Ascending aorta (tissue), 2 donors: ENCODE measurements around the gene ULK3. TPM values are rescaled to one million over a fixed set of nuclear protein-coding genes. Genes with fewer than 3 reads are reported as not detected.

Experiments used
- DNase-seq, 2 donors: peaks; one replicate each; pipeline ENCODE4 v3.0.0-alpha.2; 2019; ENCODE audit warnings: low spot score in 2 of 2
- H3K27ac ChIP-seq, 2 donors: fragments of 200-600 bp; sonication (generic); one replicate each; pipeline ENCODE4 v1.5.1; 2016 to 2017; ENCODE audit warnings: mild to moderate bottlenecking in 1 of 2
- H3K27me3 ChIP-seq: fragments of 200-600 bp; sonication (generic); one replicate; pipeline ENCODE4 v1.5.1; 2017
- H3K36me3 ChIP-seq, 2 donors: fragments of 200-600 bp; sonication (generic); one replicate each; pipeline ENCODE4 v1.5.1; 2016
- H3K4me1 ChIP-seq, 2 donors: fragments of 200-600 bp; sonication (generic); one replicate each; pipeline ENCODE4 v1.5.1; 2016 to 2017; ENCODE audit warnings: mild to moderate bottlenecking in 1 of 2
- H3K4me3 ChIP-seq, 2 donors: fragments of 200-600 bp; sonication (generic); one replicate each; pipeline ENCODE4 v1.5.1; 2016 to 2017; ENCODE audit warnings: mild to moderate bottlenecking in 1 of 2
- H3K9me3 ChIP-seq, 2 donors: fragments of 200-600 bp; sonication (generic); one replicate each; pipeline ENCODE4 v1.5.1; 2016
- CTCF ChIP-seq, 3 experiments: fragments of 200-600 bp in 2 of 3; fragments of 450-650 bp in 1 of 3; sonication (generic) in 2 of 3; IDR thresholded peaks; one replicate each; pipeline ENCODE4 v1.5.1; 2016 to 2019; ENCODE audit warnings: antibody characterized with exemption in 3 of 3, mild to moderate bottlenecking in 1 of 3, moderate library complexity in 1 of 3
- intact Hi-C: fragments of 100-400 bp; cut with DNase I; formaldehyde crosslinking; loops from one replicate; pipeline ENCODE4 v1.15.1; 2023
- total RNA-seq: library from RNA; depleted of rRNA; stranded (reverse); fragments of >200 nt; gene quantifications from one replicate; pipeline ENCODE4 v1.1.0, GENCODE V29; 2016

Gene ULK3
- total RNA-seq, 1 donor from 2014 or later: 54.0 TPM

GRCh38 chr15:74794248-74794969, 48.5 kb downstream of the ULK3 start:
- no peaks in the 10 kb centered on the region for H3K27me3 ChIP-seq
- H3K9me3 ChIP-seq: no peaks in the 10 kb centered on the region
- no peak overlapping the region for H3K4me3 ChIP-seq
- peaks cover 8 to 14% of the 10 kb centered on the region in 2 donors for H3K36me3 ChIP-seq
- peaks cover 11 to 14% of the 10 kb centered on the region in 2 donors for H3K4me1 ChIP-seq
- intact Hi-C loops: no loop called here
- no peak for TF ChIP-seq CTCF (IDR thresholded peaks at IDR 0.05)
- DNase-seq: no peak
- no peak overlapping the region for H3K27ac ChIP-seq

- DNase-seq: no peak
- peaks cover 13 to 23% of the 10 kb centered on the region in 2 donors for H3K4me1 ChIP-seq
- intact Hi-C loops: no loop called here
- no peak overlapping the region for H3K27ac ChIP-seq
- no peaks in the 10 kb centered on the region for H3K9me3 ChIP-seq
- no peak overlapping the region for H3K4me3 ChIP-seq
- H3K27me3 ChIP-seq: no peaks in the 10 kb centered on the region
- peaks cover 2 to 4% of the 10 kb centered on the region in 2 donors for H3K36me3 ChIP-seq
- TF ChIP-seq CTCF (IDR thresholded peaks at IDR 0.05): peak in 1 of 3 experiments; percentile 14
These were observed 49.6 kb downstream of the ULK3 start for GRCh38 chr15:74793135-74794028.

- intact Hi-C loops: no loop called here
- DNase-seq: no peak
- TF ChIP-seq CTCF (IDR thresholded peaks at IDR 0.05): no peak
- Histone ChIP-seq H3K4me3 (no peak overlapping the region), H3K4me1 (peaks cover 13 to 29% of the 10 kb centered on the region in 2 donors), H3K27me3 (no peaks in the 10 kb centered on the region), H3K9me3 (no peaks in the 10 kb centered on the region), H3K36me3 (no peaks in the 10 kb centered on the region), H3K27ac (no peak overlapping the region)
These were observed 50.5 kb downstream of the ULK3 start for GRCh38 chr15:74792227-74793016.

GRCh38 chr15:74791667-74792066, 51.3 kb downstream of the ULK3 start:
- no peaks in the 10 kb centered on the region for H3K36me3 ChIP-seq
- intact Hi-C loops: no loop called here
- DNase-seq: no peak
- no peak for TF ChIP-seq CTCF (IDR thresholded peaks at IDR 0.05)
- H3K27me3 ChIP-seq: no peaks in the 10 kb centered on the region
- peaks cover 16 to 37% of the 10 kb centered on the region in 2 donors for H3K4me1 ChIP-seq
- no peak overlapping the region for H3K4me3 ChIP-seq
- H3K9me3 ChIP-seq: no peaks in the 10 kb centered on the region
- no peak overlapping the region for H3K27ac ChIP-seq

- DNase-seq: no peak
- Histone ChIP-seq H3K27ac (no peak overlapping the region), H3K27me3 (no peaks in the 10 kb centered on the region), H3K4me1 (peaks cover 21 to 43% of the 10 kb centered on the region in 2 donors), H3K36me3 (no peaks in the 10 kb centered on the region), H3K9me3 (no peaks in the 10 kb centered on the region), H3K4me3 (no peak overlapping the region)
- intact Hi-C loops: no loop called here
- no peak for TF ChIP-seq CTCF (IDR thresholded peaks at IDR 0.05)
These were observed 51.9 kb downstream of the ULK3 start for GRCh38 chr15:74791007-74791406.
